HG03139 (cell line): Measurements from ENCODE around the gene TNIP1.

Experiments
- ATAC-seq: cut with Tn5 transposase; IDR thresholded peaks from one replicate; pipeline ENCODE4 v1.9.1; 2021; ENCODE audit not compliant: unreplicated experiment

TNIP1 gene

GRCh38 chr5:151067632-151068432, 13.0 kb downstream of the TNIP1 start:
- no peak for ATAC-seq

DNA sequence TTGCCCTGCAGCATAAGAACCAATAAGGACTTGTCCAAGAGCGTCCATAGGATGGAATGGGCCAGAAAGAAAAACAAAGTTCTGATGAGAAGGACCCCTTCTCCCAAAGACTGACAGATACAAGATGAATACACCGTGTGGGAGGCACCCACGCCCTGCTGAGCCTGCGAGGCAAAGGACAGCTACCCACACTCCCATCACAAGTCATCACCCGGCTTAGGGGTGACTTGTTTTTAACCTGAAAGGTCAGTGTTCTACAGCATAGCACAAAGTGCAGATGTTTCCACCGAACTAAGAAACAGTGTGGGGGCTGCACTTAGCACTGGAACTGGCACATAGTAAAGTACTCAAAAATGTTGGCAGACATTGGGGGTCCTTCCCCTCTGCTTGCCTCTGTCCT, 13.9 kb downstream of the TNIP1 start:
- ATAC-seq = no peak

DNA sequence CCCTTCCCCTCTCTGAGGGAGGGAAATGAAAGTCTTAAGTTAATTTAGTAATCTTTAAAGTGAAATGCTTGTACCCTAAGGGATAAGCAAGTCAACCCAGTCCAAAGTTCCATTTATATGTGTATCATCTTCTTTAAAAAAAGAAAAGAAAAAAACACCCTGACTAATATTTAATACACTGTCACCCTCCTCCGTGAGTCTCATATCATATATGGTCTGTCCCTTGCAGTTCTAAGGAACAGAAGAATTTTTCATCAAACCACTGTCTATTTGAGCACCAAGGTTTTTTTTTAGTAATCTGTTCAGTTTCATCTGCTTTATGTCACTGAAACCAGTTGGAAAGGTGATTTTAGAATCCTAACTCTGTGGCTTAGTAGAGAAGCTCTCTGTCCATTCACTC, 15.2 kb downstream of the TNIP1 start:
- no peak for ATAC-seq

DNA sequence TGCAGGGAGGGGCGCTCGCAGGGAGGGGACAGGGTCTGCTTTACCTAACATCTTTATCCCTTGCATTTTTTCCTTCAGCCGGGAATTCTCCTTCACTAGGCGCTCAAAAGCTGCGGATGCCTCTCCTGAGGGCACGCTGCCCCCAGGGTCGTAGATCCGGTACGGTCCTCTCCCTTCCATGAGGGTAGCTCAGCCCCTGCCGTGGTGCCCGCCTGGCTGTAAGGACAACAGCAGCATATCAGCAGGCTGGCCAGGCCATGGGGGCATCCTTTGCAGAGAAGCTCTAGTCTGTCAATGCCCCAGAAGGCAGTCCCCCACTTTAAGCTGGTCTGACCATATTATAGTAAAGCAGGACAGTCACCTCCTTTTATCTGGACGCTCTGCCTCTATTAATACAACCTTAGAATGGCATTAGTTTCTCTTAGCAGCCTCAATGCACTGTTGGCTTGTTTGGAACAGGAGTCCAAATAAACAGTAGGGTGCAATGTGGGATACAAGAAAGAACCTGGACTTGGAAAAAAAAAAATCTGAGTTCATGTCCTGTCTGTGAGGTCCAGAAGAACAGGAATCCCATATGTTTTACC, 15.8 kb downstream of the TNIP1 start:
- ATAC-seq = no peak

- ATAC-seq = no peak
Measured at GRCh38 chr5:151063142-151063989, 17.5 kb downstream of the TNIP1 start.

GRCh38 chr5:151062405-151063141, 18.3 kb downstream of the TNIP1 start:
- ATAC-seq = no peak

- no peak for ATAC-seq
Measured at GRCh38 chr5:151060742-151061141, 20.1 kb downstream of the TNIP1 start.

DNA sequence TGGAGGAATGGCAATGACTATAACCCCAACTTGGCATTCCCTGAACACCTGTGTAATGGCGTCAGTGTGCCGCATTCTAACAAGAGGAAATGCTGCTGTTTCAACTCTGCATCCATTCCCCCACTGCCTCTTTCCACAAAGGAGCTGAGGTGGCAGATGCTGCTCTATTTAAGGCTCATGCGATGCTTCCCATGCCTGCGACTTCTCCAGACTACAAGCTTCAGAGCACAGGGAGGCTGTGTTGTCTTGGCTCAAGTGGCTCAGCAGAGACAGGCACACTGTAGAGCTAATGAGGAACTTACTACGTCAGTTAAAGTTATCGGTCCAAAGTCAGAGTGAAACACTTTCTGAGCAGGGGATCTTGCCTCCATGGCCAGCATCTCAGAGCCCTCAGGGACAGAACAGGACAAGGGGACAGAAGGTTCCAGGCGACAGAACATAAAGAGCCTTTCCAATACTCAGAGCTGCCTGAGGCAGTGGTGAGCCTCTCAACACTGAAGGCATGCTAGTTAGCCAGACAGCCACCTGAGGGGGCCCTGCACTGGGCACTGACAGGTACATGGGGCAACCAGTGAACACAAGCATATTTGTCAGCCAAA, 21.8 kb downstream of the TNIP1 start:
- no peak for ATAC-seq

DNA sequence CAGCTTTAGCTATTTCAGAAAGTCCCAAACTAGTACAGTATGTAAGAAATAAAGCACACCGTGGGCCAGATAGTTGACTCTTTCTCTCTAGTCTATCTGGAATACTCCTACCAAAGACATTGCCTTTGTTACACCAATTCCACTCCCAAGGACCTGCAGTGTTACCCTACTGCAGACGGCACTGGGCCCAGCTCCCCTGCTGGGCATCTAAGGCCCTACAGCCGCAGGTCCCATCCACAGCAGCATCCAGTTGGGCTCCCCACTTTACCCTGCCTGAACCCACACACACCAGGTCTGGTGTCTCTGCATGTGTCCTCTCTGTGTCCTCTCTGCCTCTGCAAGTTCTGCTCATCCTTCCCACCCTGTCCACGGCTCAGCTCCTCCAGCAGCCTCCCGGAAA, 22.5 kb downstream of the TNIP1 start:
- no peak for ATAC-seq

- no peak for ATAC-seq
Measured at GRCh38 chr5:151056379-151057325, 24.2 kb downstream of the TNIP1 start.

- no peak for ATAC-seq
Measured at GRCh38 chr5:151055336-151055735, 25.5 kb downstream of the TNIP1 start.

GRCh38 chr5:151054709-151055108, 26.1 kb downstream of the TNIP1 start:
- ATAC-seq = no peak

DNA sequence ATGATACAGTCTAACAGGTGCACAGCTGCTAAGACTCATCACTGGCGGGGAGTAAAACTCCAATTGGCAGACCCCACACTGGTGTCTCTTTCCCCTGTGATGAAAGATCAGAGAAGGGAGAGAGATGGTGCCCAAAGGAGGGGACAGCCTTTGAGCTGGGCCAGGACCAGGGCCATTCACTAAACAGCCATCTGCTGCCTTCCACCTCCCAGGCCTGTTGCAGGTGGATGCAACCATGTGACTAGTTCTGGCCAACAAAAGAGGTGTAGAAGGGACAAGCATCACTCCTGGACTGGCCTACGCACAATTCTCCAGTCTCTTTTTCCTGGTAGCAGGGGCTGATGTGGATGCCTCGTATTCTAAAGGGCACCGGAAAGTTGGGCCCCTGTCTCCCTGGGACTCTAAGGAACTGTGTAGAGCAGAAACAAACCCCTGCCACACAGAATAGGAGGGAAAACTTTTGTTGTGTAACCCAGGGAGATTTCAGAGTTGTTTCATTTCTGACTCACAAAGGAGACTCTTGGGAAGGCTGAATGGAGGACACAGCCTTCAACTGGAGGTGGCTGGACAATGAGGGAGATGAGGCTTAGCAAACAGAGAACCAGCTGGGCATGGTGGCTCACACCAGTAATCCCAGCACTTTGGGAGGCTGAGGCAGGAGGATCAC, 26.9 kb downstream of the TNIP1 start:
- no peak for ATAC-seq

DNA sequence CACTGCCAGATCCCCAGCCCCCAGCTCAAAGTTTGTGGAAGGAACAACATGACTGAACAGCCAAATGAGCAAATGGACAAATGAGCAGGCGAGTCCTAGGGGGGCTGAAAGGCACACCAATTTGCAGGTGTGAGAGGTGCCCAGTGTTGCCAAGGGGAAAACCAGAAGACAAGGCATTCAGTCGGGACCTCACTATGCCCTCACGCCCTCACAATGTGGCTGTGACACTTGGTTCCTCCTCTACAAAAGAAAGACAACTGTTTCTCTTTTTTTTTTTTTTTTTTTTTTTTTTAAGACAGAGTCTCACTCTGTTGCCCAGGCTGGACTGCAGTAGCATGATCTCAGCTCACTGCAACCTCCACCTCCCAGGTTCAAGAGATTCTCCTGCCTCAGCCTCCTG, 28.0 kb downstream of the TNIP1 start:
- no peak for ATAC-seq

- ATAC-seq = peak; percentile 6
Measured at GRCh38 chr5:151051931-151052608, 28.8 kb downstream of the TNIP1 start.

DNA sequence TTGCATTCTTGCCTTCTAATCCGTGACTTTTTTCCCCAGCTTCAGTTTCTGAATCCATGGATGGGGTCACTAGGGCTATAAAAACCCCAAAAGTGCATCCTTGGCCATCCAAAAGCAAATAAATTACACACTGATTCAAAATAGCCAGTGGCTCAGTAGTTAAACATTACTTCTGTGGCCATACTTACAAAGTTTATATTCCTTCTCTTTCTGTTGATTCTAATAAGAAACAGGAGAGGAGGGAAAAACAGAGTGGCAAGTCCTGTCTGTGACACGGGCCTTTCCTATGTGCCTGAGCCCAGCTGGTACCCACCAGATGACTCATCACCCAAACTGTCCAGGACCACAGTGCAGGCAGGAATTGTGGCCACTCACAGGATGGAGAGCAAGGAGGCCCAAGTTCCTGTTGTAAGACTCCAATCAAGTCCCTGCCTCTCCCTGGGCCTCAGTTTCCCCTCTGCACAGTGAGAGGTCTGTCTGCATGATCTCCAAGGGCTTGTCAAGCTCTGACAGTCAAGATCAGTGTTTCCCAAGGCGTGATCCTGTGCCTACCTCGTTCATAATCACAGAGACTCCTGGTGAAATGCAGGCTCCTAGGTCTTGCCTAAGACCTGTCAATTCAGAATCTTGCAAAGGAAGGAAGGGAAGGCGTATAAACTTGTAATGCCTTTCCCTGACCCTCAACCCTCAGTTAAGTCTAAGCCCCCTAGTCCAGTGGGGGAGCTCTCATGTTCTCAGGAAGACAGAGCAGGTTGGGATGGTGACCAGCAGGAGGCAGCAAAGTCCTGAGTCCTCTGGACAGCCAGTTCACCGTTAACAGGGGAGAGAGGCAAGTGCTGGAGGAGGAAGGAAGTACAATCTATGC, 29.5 kb downstream of the TNIP1 start:
- ATAC-seq = peak; percentile 82

DNA sequence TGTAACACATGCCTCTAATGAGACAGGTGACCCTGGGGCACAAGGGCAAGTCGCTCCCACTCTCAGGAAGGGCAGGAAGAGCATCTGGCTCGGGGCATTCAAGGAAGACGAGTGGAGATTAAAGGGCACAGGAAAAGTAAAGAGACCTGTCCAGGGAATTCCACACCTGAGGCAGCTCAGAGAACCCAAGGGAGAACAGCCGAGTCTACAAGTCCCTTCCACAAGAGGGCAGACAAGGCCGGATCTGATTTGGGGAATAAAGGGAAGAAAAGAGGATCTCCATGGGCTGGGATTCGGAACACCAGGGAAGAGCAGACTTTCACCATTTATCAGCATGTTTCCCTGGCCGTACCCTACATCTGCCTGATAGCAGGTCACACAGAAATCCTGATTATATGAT, 32.3 kb downstream of the TNIP1 start:
- ATAC-seq = no peak
